Adrenal gland (tissue), 12 donors: ENCODE measurements around the gene NR2F2. TPM values are rescaled to one million over a fixed set of nuclear protein-coding genes. Genes with fewer than 3 reads are reported as not detected.

Experiments
- DNase-seq, 7 donors: peaks; one replicate each; pipeline ENCODE4 v3.0.0-alpha.2; 2019 to 2020
- H3K27ac ChIP-seq, 5 donors: fragments of 200-600 bp; sonication (generic) in 4 of 5; 1 replicate in 3 of 5; 2 replicates in 2 of 5; pipeline versions ENCODE4 v1.5.1 to v1.8.0; 2016 to 2020; ENCODE audit warnings: mild to moderate bottlenecking in 1 of 5
- H3K27me3 ChIP-seq: fragments of 200-600 bp; 2 replicates; pipeline ENCODE4 v1.8.0; 2021
- H3K36me3 ChIP-seq, 2 donors: fragments of 200-600 bp; replicated peaks in 1 of 2; 1 replicate in 1 of 2; 2 replicates in 1 of 2; pipeline versions ENCODE4 v1.5.1 to v1.8.0; 2018 to 2022
- H3K4me1 ChIP-seq, 2 donors: fragments of 200-600 bp; replicated peaks in 1 of 2; 1 replicate in 1 of 2; 2 replicates in 1 of 2; pipeline versions ENCODE4 v1.5.1 to v1.8.0; 2018 to 2021
- H3K4me3 ChIP-seq, 4 donors: fragments of 200-600 bp; sonication (generic) in 3 of 4; one replicate each; pipeline ENCODE4 v1.5.1; 2016 to 2018
- H3K9me3 ChIP-seq, 3 donors: fragments of 200-600 bp; sonication (generic) in 1 of 3; replicated peaks in 1 of 3; 1 replicate in 2 of 3; 2 replicates in 1 of 3; pipeline versions ENCODE4 v1.5.1 to v1.8.0; 2016 to 2021
- POLR2A ChIP-seq, 2 donors: fragments of 450-650 bp; IDR thresholded peaks; one replicate each; pipeline ENCODE4 v1.6.1; 2017; ENCODE audit warnings: antibody characterized with exemption in 2 of 2, mild to moderate bottlenecking in 2 of 2, moderate library complexity in 1 of 2
- WGBS, 4 donors: extraction: QIAGEN DNeasy Blood & Tissue Kit in 2 of 4; methylation state at CpG; one replicate each; pipeline versions ENCODE4 v1.1.5 to v1.1.7; 2013 to 2017; 5-methylcytosine and 5-hydroxymethylcytosine counted together
- intact Hi-C, 2 donors: fragments of 100-400 bp; cut with DNase I; formaldehyde crosslinking; loops; one replicate each; pipeline versions ENCODE4 v1.14.1 to v1.15.0; 2022 to 2023
- polyA plus RNA-seq, 3 donors: library from polyadenylated mRNA; stranded (reverse); fragments of 200-250 nt in 2 of 3; fragments of 350-450 nt in 1 of 3; fragmentation: Illumina TruSeq in 1 of 3; extraction: RNeasy Lipid Tissue Mini Kit (QIAGEN cat#74804) in 1 of 3; gene quantifications; one replicate each; pipeline ENCODE4 v1.2.3, GENCODE V29; 2013 to 2014
- total RNA-seq, 9 donors: library from RNA; depleted of rRNA in 4 of 9; stranded (reverse); fragments of >200 nt in 4 of 9; fragments of 120-200 nt in 1 of 9; fragmentation: NEBNext Ultra II Directional in 1 of 9; extraction: Animal tissue kit (Norgen Biotek cat#: 25700) in 1 of 9; gene quantifications; one replicate each; pipeline versions ENCODE4 v1.1.0 to v1.2.4, GENCODE V29; 2013 to 2023
- TF ChIP-seq, protein P1 (sequence below), 6 experiments: fragments of 450-650 bp in 4 of 6; fragments of 200-600 bp in 2 of 6; sonication (generic) in 1 of 6; IDR thresholded peaks; 1 replicate in 5 of 6; 2 replicates in 1 of 6; pipeline versions ENCODE4 v1.5.1 to v1.8.0; 2016 to 2021; ENCODE audit warnings: antibody characterized with exemption in 6 of 6, mild to moderate bottlenecking in 2 of 6, moderate library complexity in 1 of 6
- donor health status: healthy with polysubstance abuse.
- donor health status: Bipolar disorder and iron deficiency.
- donor health status: DM: yes; HTN: yes; CAD: no.
- donor health status: DM: no; HTN: no; CAD: no.
- donor health status: DM: no; HTN: no; CAD: no.
- donor health status: DM: yes; HTN: yes; CAD: no.

The NR2F2 gene
- total and polyA plus RNA-seq, 12 donors, result 13.9 to 113 (median 47.1) TPM

- Histone ChIP-seq H3K36me3 (peaks cover 0 to 22% of the 10 kb centered on the region in 2 donors), H3K4me1 (peaks cover 0 to 29% of the 10 kb centered on the region in 2 donors), H3K4me3 (peak overlapping the region in 3 of 4 donors; percentile 48 to 82 (median 55)), H3K27ac (peak overlapping the region; percentile 49 to 95 (median 93)), H3K27me3 (no peaks in the 10 kb centered on the region), H3K9me3 (no peaks in the 10 kb centered on the region)
- peak; percentile 51 to 67 (median 58) for DNase-seq
- 1% methylated on average over 41 to 63 of the region's 63 CpGs for WGBS, 4 donors
- intact Hi-C loops, result loop anchor here in 1 of 2 donors (10.0 kb wide), 1 partner anchor 866 kb away; no protein-coding TSS in a partner anchor
- TF ChIP-seq, protein P1, sequence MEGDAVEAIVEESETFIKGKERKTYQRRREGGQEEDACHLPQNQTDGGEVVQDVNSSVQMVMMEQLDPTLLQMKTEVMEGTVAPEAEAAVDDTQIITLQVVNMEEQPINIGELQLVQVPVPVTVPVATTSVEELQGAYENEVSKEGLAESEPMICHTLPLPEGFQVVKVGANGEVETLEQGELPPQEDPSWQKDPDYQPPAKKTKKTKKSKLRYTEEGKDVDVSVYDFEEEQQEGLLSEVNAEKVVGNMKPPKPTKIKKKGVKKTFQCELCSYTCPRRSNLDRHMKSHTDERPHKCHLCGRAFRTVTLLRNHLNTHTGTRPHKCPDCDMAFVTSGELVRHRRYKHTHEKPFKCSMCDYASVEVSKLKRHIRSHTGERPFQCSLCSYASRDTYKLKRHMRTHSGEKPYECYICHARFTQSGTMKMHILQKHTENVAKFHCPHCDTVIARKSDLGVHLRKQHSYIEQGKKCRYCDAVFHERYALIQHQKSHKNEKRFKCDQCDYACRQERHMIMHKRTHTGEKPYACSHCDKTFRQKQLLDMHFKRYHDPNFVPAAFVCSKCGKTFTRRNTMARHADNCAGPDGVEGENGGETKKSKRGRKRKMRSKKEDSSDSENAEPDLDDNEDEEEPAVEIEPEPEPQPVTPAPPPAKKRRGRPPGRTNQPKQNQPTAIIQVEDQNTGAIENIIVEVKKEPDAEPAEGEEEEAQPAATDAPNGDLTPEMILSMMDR (IDR thresholded peaks at IDR 0.05), result no peak
- peak in 1 of 2 donors; percentile 44 for TF ChIP-seq POLR2A (IDR thresholded peaks at IDR 0.05)
These were observed 10.4 kb downstream of the NR2F2 start for GRCh38 chr15:96340598-96341512.

- WGBS, 4 donors, result 32 to 50% (median 48%) methylated on average over 28 to 41 of the region's 41 CpGs
- Histone ChIP-seq H3K4me3 (peak overlapping the region in 1 of 4 donors; percentile 82), H3K27me3 (no peaks in the 10 kb centered on the region), H3K4me1 (peaks cover 0 to 38% of the 10 kb centered on the region in 2 donors), H3K27ac (peak overlapping the region; percentile 38 to 95 (median 93)), H3K9me3 (no peaks in the 10 kb centered on the region), H3K36me3 (peaks cover 0 to 13% of the 10 kb centered on the region in 2 donors)
- peak in 2 of 7 donors; percentile 21 to 23 for DNase-seq
- TF ChIP-seq POLR2A (IDR thresholded peaks at IDR 0.05), result no peak
- TF ChIP-seq, protein P1 (IDR thresholded peaks at IDR 0.05), result no peak
- intact Hi-C loops, result loop anchor here in 1 of 2 donors (10.0 kb wide), 1 partner anchor 867 kb away; no protein-coding TSS in a partner anchor
These were observed 11.3 kb downstream of the NR2F2 start for GRCh38 chr15:96341513-96342405.

DNA sequence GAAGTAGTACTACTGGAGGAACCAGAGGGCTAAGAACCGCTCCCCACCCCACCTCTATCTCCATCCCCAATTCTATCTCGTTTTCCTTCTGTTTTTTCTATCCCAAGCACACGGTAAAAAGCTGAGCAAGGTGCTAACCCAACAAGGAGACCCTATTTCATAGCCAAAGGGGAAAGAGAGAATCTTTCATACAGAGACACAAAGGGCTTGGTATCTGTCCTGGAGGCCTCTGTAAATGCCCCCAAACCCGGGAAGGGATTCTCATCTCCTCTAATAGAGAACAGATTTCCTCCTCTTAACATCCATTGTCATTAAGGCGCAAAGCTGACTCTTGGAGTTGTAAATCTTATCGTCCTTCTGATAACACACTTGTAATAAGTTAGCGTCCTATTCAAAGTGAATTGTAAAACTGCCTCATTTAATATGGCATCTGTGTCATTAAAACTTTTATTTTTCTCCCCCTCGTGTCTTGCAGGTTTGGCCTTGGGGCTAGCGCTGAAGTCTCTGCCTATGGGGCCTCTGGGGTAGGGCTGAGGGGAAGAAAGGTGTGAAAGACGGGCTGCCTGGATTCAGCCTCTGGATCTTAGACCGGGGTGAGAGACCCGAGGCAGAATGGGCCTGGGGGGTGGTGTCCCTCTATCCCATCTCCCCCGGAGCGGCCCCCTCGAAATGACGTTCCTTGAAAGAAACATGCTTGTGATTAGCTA, 12.1 kb downstream of the NR2F2 start:
- H3K4me1 ChIP-seq, result peaks cover 0 to 39% of the 10 kb centered on the region in 2 donors
- 39 to 53% (median 51%) methylated on average over 11 to 16 of the region's 16 CpGs for WGBS, 4 donors
- intact Hi-C loops, result loop anchor here in 1 of 2 donors (10.0 kb wide), 1 partner anchor 868 kb away; no protein-coding TSS in a partner anchor
- peak in 3 of 7 donors; percentile 15 to 18 (median 16) for DNase-seq
- H3K27me3 ChIP-seq, result no peaks in the 10 kb centered on the region
- no peaks in the 10 kb centered on the region for H3K9me3 ChIP-seq
- TF ChIP-seq, protein P1 (IDR thresholded peaks at IDR 0.05), result no peak
- no peak for TF ChIP-seq POLR2A (IDR thresholded peaks at IDR 0.05)
- peaks cover 0 to 7% of the 10 kb centered on the region in 2 donors for H3K36me3 ChIP-seq
- H3K4me3 ChIP-seq, result peak overlapping the region in 1 of 4 donors; percentile 82
- peak overlapping the region; percentile 38 to 95 (median 93) for H3K27ac ChIP-seq
